ENCODE measurements around the gene LRMDA.

Gene LRMDA

GRCh38 chr10:75857269-75857846 lies 425.9 kb downstream of the LRMDA start:
- no peak for DNase-seq

GRCh38 chr10:75857896-75858295 lies 426.5 kb downstream of the LRMDA start:
- no peak for DNase-seq

- no peak for DNase-seq
Observed at GRCh38 chr10:75858339-75858738, 426.9 kb downstream of the LRMDA start.

GRCh38 chr10:75859141-75859540 lies 427.7 kb downstream of the LRMDA start:
- DNase-seq = no peak

- DNase-seq = no peak
Observed at GRCh38 chr10:75860009-75860408, 428.6 kb downstream of the LRMDA start.

- no peak for DNase-seq
Observed at GRCh38 chr10:75861582-75861981, 430.2 kb downstream of the LRMDA start.

- no peak for DNase-seq
Observed at GRCh38 chr10:75862935-75863334, 431.5 kb downstream of the LRMDA start.

GRCh38 chr10:75864717-75865116 lies 433.3 kb downstream of the LRMDA start:
- no peak for DNase-seq

- DNase-seq = no peak
Observed at GRCh38 chr10:75865413-75866299, 434.2 kb downstream of the LRMDA start.

- DNase-seq = no peak
Observed at GRCh38 chr10:75866300-75866625, 434.8 kb downstream of the LRMDA start.

- no peak for DNase-seq
Observed at GRCh38 chr10:75866731-75867130, 435.3 kb downstream of the LRMDA start.

- DNase-seq = no peak
Observed at GRCh38 chr10:75868574-75868973, 437.1 kb downstream of the LRMDA start.

GRCh38 chr10:75870039-75870645 lies 438.7 kb downstream of the LRMDA start:
- DNase-seq = no peak

- no peak for DNase-seq
Observed at GRCh38 chr10:75875740-75876139, 444.3 kb downstream of the LRMDA start.

- no peak for DNase-seq
Observed at GRCh38 chr10:75876710-75877109, 445.3 kb downstream of the LRMDA start.

- no peak for DNase-seq
Observed at GRCh38 chr10:75877877-75878276, 446.5 kb downstream of the LRMDA start.

GRCh38 chr10:75878586-75878985 lies 447.2 kb downstream of the LRMDA start:
- DNase-seq = no peak

GRCh38 chr10:75880031-75880775 lies 448.8 kb downstream of the LRMDA start:
- DNase-seq = no peak

GRCh38 chr10:75883081-75884072 lies 452.0 kb downstream of the LRMDA start:
- no peak for DNase-seq

GRCh38 chr10:75884808-75885207 lies 453.4 kb downstream of the LRMDA start:
- DNase-seq = no peak

- DNase-seq = no peak
Observed at GRCh38 chr10:75887369-75887768, 455.9 kb downstream of the LRMDA start.

GRCh38 chr10:75887992-75888680 lies 456.7 kb downstream of the LRMDA start:
- DNase-seq = no peak
